CMK (cell line): ENCODE results near the gene CCDC74A.
"Not testable (repeated sequence)": the region's sequence is repeated elsewhere in the genome, so short reads cannot be mapped to it uniquely, and the experiment has no call there.

Experiments used
- DNase-seq: peaks from one replicate; pipeline ENCODE4 v3.0.0-alpha.2; 2010; ENCODE audit warnings: low read depth

CCDC74A gene

GRCh38 chr2:131529864-131530445 is 2.3 kb downstream of the CCDC74A start:
- DNase-seq: not testable (repeated sequence)

GRCh38 chr2:131530626-131531344 is 3.1 kb downstream of the CCDC74A start:
- DNase-seq: not testable (repeated sequence)

GRCh38 chr2:131531547-131532185 is 4.0 kb downstream of the CCDC74A start:
- not testable (repeated sequence) for DNase-seq

GRCh38 chr2:131532723-131533608 is 5.3 kb downstream of the CCDC74A start:
- DNase-seq: not testable (repeated sequence)

GRCh38 chr2:131533609-131534316 is 6.1 kb downstream of the CCDC74A start:
- DNase-seq: not testable (repeated sequence)

- not testable (repeated sequence) for DNase-seq
Observed at GRCh38 chr2:131534317-131534672, 6.6 kb downstream of the CCDC74A start.

GRCh38 chr2:131534965-131535364 is 7.3 kb downstream of the CCDC74A start:
- DNase-seq: not testable (repeated sequence)

GRCh38 chr2:131535526-131535925 is 7.8 kb downstream of the CCDC74A start:
- no peak for DNase-seq

GRCh38 chr2:131535951-131536826 is 8.5 kb downstream of the CCDC74A start:
- DNase-seq: not testable (repeated sequence)

- not testable (repeated sequence) for DNase-seq
Observed at GRCh38 chr2:131536841-131537240, 9.2 kb downstream of the CCDC74A start.

- DNase-seq: not testable (repeated sequence)
Observed at GRCh38 chr2:131538856-131539255, 11.2 kb downstream of the CCDC74A start.

- no peak for DNase-seq
Observed at GRCh38 chr2:131542438-131543384, 15.0 kb downstream of the CCDC74A start.

GRCh38 chr2:131543385-131543891 is 15.8 kb downstream of the CCDC74A start:
- DNase-seq: no peak

GRCh38 chr2:131544006-131544812 is 16.5 kb downstream of the CCDC74A start:
- not testable (repeated sequence) for DNase-seq

- not testable (repeated sequence) for DNase-seq
Observed at GRCh38 chr2:131544813-131545165, 17.1 kb downstream of the CCDC74A start.

GRCh38 chr2:131552871-131553270 is 25.2 kb downstream of the CCDC74A start:
- DNase-seq: no peak

GRCh38 chr2:131556998-131557397 is 29.3 kb downstream of the CCDC74A start:
- DNase-seq: no peak

- DNase-seq: no peak
Observed at GRCh38 chr2:131557558-131558321, 30.1 kb downstream of the CCDC74A start.
